ENCODE measurements around the gene NSUN7.
"Not testable (repeated sequence)": the region's sequence is repeated elsewhere in the genome, so short reads cannot be mapped to it uniquely, and the experiment has no call there.

NSUN7 gene

DNA sequence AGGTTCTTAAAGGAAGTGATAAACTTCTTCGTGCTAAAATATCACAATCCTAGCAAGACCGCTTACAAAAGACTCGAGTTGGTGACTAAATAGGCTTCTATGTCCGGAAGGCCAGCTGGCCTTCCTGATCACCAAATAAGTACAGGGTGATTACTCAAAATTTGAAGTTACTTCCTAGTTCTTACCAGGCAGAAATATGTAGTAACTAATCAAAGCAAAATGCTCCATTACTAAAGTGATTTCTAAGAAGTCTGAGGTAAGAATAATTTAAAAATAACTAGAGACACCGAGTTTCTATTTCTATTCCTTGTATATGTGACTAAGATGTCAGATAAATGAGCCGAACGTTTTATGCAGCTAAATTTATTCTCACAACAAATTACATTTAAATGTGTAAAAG lies 62.2 kb downstream of the NSUN7 start:
- Histone ChIP-seq H3K36me3 (ENCODE audit: insufficient read depth, low read length) (no peaks in the 10 kb centered on the region), H2AFZ (ENCODE audit: low read length) (no peak overlapping the region), H3K9me3 (ENCODE audit: insufficient read depth, low read depth, low read length) (no peaks in the 10 kb centered on the region), H4K20me1 (ENCODE audit: insufficient read depth, low read length, poor library complexity, severe bottlenecking) (no peaks in the 10 kb centered on the region), H3F3A (ENCODE audit: low read depth) (no peaks in the 10 kb centered on the region), H3K9ac (ENCODE audit: low read depth, low read length, poor library complexity, severe bottlenecking) (no peak overlapping the region), H3K4me3 (ENCODE audit: low read length, poor library complexity, severe bottlenecking) (no peak overlapping the region), H3K4me1 (ENCODE audit: insufficient read depth, low read length, poor library complexity, severe bottlenecking) (no peaks in the 10 kb centered on the region), H3K9me2 (replicated peaks; ENCODE audit: low read depth, low read length) (no peaks in the 10 kb centered on the region), H3K79me2 (ENCODE audit: insufficient read depth, low read length) (no peaks in the 10 kb centered on the region), H3K27me3 (ENCODE audit: insufficient read depth, low read length, poor library complexity, severe bottlenecking) (no peaks in the 10 kb centered on the region), H3K4me2 (ENCODE audit: low read depth, low read length, poor library complexity, severe bottlenecking) (no peak overlapping the region)
- TF ChIP-seq EZH2phosphoT487 (IDR thresholded peaks at IDR 0.05; ENCODE audit: borderline replicate concordance) = no peak

DNA sequence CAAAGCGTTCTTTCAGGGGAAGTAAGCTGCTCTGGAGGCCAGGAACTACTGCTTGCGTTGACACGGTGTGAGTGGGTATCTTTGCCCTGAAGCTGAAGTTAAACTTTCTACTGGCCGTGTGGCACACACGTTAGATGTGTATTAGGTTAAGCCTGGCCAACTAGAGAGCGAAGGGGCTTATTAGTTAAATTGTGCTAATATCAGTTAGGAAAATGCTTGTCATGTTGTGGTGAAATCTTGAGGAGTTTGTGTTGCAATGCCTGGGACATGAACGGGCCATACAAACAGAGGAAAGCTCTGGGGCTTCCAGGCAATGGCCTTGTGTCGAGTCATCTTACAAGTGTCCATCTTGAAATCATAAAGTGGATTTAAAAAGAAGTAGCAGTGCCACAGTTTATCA lies 62.6 kb downstream of the NSUN7 start:
- Histone ChIP-seq H3K9me3 (ENCODE audit: insufficient read depth, low read depth, low read length) (no peaks in the 10 kb centered on the region), H4K20me1 (ENCODE audit: insufficient read depth, low read length, poor library complexity, severe bottlenecking) (no peaks in the 10 kb centered on the region), H3K27me3 (ENCODE audit: insufficient read depth, low read length, poor library complexity, severe bottlenecking) (no peaks in the 10 kb centered on the region), H3K9ac (ENCODE audit: low read depth, low read length, poor library complexity, severe bottlenecking) (no peak overlapping the region), H3K4me1 (ENCODE audit: insufficient read depth, low read length, poor library complexity, severe bottlenecking) (no peaks in the 10 kb centered on the region), H3F3A (ENCODE audit: low read depth) (no peaks in the 10 kb centered on the region), H3K36me3 (ENCODE audit: insufficient read depth, low read length) (no peaks in the 10 kb centered on the region), H3K4me2 (ENCODE audit: low read depth, low read length, poor library complexity, severe bottlenecking) (no peak overlapping the region), H3K4me3 (ENCODE audit: low read length, poor library complexity, severe bottlenecking) (no peak overlapping the region), H3K79me2 (ENCODE audit: insufficient read depth, low read length) (no peaks in the 10 kb centered on the region), H2AFZ (ENCODE audit: low read length) (no peak overlapping the region), H3K9me2 (replicated peaks; ENCODE audit: low read depth, low read length) (no peaks in the 10 kb centered on the region)
- TF ChIP-seq, protein P1, sequence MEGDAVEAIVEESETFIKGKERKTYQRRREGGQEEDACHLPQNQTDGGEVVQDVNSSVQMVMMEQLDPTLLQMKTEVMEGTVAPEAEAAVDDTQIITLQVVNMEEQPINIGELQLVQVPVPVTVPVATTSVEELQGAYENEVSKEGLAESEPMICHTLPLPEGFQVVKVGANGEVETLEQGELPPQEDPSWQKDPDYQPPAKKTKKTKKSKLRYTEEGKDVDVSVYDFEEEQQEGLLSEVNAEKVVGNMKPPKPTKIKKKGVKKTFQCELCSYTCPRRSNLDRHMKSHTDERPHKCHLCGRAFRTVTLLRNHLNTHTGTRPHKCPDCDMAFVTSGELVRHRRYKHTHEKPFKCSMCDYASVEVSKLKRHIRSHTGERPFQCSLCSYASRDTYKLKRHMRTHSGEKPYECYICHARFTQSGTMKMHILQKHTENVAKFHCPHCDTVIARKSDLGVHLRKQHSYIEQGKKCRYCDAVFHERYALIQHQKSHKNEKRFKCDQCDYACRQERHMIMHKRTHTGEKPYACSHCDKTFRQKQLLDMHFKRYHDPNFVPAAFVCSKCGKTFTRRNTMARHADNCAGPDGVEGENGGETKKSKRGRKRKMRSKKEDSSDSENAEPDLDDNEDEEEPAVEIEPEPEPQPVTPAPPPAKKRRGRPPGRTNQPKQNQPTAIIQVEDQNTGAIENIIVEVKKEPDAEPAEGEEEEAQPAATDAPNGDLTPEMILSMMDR (conservative IDR thresholded peaks at IDR 0.05; ENCODE audit: low read length) = no peak
- TF ChIP-seq EZH2phosphoT487 (IDR thresholded peaks at IDR 0.05; ENCODE audit: borderline replicate concordance) = no peak

DNA sequence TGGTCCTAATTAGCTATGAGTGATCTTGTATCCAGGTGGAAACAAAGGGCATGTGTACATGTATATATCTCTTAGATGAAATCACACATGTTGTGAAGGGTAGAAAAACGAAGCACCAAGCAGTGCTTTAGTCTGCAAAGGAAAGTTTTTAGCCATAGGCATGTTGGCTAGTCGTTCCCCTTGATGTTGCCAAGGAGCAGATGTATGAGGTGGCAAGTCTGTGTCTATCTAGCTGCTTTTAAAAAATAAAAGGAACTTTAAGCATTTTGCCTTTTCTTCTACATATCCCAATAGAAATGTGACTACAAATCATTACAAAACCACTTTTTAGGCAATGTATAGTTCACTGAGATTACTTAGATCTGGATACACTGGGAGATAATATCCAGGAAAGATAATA lies 63.1 kb downstream of the NSUN7 start:
- H3K9ac ChIP-seq (ENCODE audit: low read depth, low read length, poor library complexity, severe bottlenecking) = no peak overlapping the region
- H4K20me1 ChIP-seq (ENCODE audit: insufficient read depth, low read length, poor library complexity, severe bottlenecking) = no peaks in the 10 kb centered on the region
- no peaks in the 10 kb centered on the region for H3K27me3 ChIP-seq (ENCODE audit: insufficient read depth, low read length, poor library complexity, severe bottlenecking)
- TF ChIP-seq, protein P1 (conservative IDR thresholded peaks at IDR 0.05; ENCODE audit: low read length) = no peak
- no peak for TF ChIP-seq EZH2phosphoT487 (IDR thresholded peaks at IDR 0.05; ENCODE audit: borderline replicate concordance)
- H3K36me3 ChIP-seq (ENCODE audit: insufficient read depth, low read length) = no peaks in the 10 kb centered on the region
- H3K4me2 ChIP-seq (ENCODE audit: low read depth, low read length, poor library complexity, severe bottlenecking) = no peak overlapping the region
- H3K4me3 ChIP-seq (ENCODE audit: low read length, poor library complexity, severe bottlenecking) = no peak overlapping the region
- no peaks in the 10 kb centered on the region for H3K9me2 ChIP-seq (replicated peaks; ENCODE audit: low read depth, low read length)
- no peaks in the 10 kb centered on the region for H3F3A ChIP-seq (ENCODE audit: low read depth)
- no peak overlapping the region for H2AFZ ChIP-seq (ENCODE audit: low read length)
- H3K4me1 ChIP-seq (ENCODE audit: insufficient read depth, low read length, poor library complexity, severe bottlenecking) = no peaks in the 10 kb centered on the region
- H3K79me2 ChIP-seq (ENCODE audit: insufficient read depth, low read length) = no peaks in the 10 kb centered on the region
- H3K9me3 ChIP-seq (ENCODE audit: insufficient read depth, low read depth, low read length) = no peaks in the 10 kb centered on the region

DNA sequence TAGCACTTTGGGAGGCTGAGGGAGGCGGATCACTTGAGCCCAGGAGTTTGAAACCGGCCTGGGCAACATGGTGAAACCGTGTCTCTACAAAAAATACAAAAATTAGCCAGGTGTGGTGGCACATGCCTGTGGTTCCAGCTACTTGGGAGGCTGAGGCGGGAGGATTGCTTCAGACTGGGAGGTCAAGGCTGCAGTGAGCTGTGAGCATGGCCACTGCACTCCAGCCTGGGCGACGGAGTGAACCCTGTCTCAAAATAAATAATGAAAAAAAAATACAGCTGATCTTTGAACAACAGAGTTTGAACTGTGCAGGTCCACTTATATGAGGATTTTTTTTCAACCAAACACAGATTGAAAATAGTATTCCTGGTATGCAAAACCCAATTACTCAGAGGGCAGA lies 67.4 kb downstream of the NSUN7 start:
- H3K4me2 ChIP-seq (ENCODE audit: low read depth, low read length, poor library complexity, severe bottlenecking); H3K36me3 ChIP-seq (ENCODE audit: insufficient read depth, low read length); H3K4me3 ChIP-seq (ENCODE audit: low read length, poor library complexity, severe bottlenecking); H3K9me2 ChIP-seq (replicated peaks; ENCODE audit: low read depth, low read length); H2AFZ ChIP-seq (ENCODE audit: low read length); H3F3A ChIP-seq (ENCODE audit: low read depth); H3K9ac ChIP-seq (ENCODE audit: low read depth, low read length, poor library complexity, severe bottlenecking); H4K20me1 ChIP-seq (ENCODE audit: insufficient read depth, low read length, poor library complexity, severe bottlenecking); H3K27me3 ChIP-seq (ENCODE audit: insufficient read depth, low read length, poor library complexity, severe bottlenecking); H3K79me2 ChIP-seq (ENCODE audit: insufficient read depth, low read length); H3K4me1 ChIP-seq (ENCODE audit: insufficient read depth, low read length, poor library complexity, severe bottlenecking); H3K9me3 ChIP-seq (ENCODE audit: insufficient read depth, low read depth, low read length): not testable (repeated sequence)

Measured in Loucy (cell line).